GF-D8 (cell line): ENCODE results near the gene ZNF521.
"Not testable (repeated sequence)": the region's sequence is repeated elsewhere in the genome, so short reads cannot be mapped to it uniquely, and the experiment has no call there.

Source experiments
- DNase-seq: peaks from one replicate; lab custom pipeline; 2025; lab: John Stamatoyannopoulos, UW

ZNF521 gene

GRCh38 chr18:25289001-25289631, 62.9 kb downstream of the ZNF521 start:
- no peak for DNase-seq

- no peak for DNase-seq
These were observed 63.5 kb downstream of the ZNF521 start for GRCh38 chr18:25288340-25288938.

- no peak for DNase-seq
These were observed 64.9 kb downstream of the ZNF521 start for GRCh38 chr18:25287106-25287505.

GRCh38 chr18:25284861-25285550, 67.0 kb downstream of the ZNF521 start:
- DNase-seq = no peak

GRCh38 chr18:25284281-25284680, 67.7 kb downstream of the ZNF521 start:
- DNase-seq = no peak

- DNase-seq = no peak
These were observed 68.2 kb downstream of the ZNF521 start for GRCh38 chr18:25283781-25284180.

- DNase-seq = no peak
These were observed 68.9 kb downstream of the ZNF521 start for GRCh38 chr18:25282896-25283703.

- DNase-seq = no peak
These were observed 69.7 kb downstream of the ZNF521 start for GRCh38 chr18:25282282-25282681.

GRCh38 chr18:25281556-25281955, 70.4 kb downstream of the ZNF521 start:
- DNase-seq = no peak

GRCh38 chr18:25279961-25280360, 72.0 kb downstream of the ZNF521 start:
- DNase-seq = no peak

GRCh38 chr18:25279556-25279955, 72.4 kb downstream of the ZNF521 start:
- no peak for DNase-seq

GRCh38 chr18:25279133-25279532, 72.8 kb downstream of the ZNF521 start:
- DNase-seq = no peak

GRCh38 chr18:25278394-25278793, 73.6 kb downstream of the ZNF521 start:
- no peak for DNase-seq

GRCh38 chr18:25275412-25276001, 76.5 kb downstream of the ZNF521 start:
- no peak for DNase-seq

GRCh38 chr18:25274926-25275325, 77.0 kb downstream of the ZNF521 start:
- no peak for DNase-seq

GRCh38 chr18:25266931-25267527, 84.9 kb downstream of the ZNF521 start:
- DNase-seq = not testable (repeated sequence)

- DNase-seq = no peak
These were observed 89.0 kb downstream of the ZNF521 start for GRCh38 chr18:25262920-25263319.

GRCh38 chr18:25261768-25262167, 90.2 kb downstream of the ZNF521 start:
- DNase-seq = no peak

- no peak for DNase-seq
These were observed 95.5 kb downstream of the ZNF521 start for GRCh38 chr18:25256439-25256838.

- no peak for DNase-seq
These were observed 98.2 kb downstream of the ZNF521 start for GRCh38 chr18:25253779-25254178.

GRCh38 chr18:25253136-25253535, 98.8 kb downstream of the ZNF521 start:
- no peak for DNase-seq

GRCh38 chr18:25251068-25251467, 100.9 kb downstream of the ZNF521 start:
- no peak for DNase-seq
